ENCODE results near the gene MYO5A.
"Not testable (repeated sequence)": the region's sequence is repeated elsewhere in the genome, so short reads cannot be mapped to it uniquely, and the experiment has no call there.

Gene MYO5A

GRCh38 chr15:52503788-52504496 lies 24.7 kb downstream of the MYO5A start:
- DNase-seq, result no peak

DNA sequence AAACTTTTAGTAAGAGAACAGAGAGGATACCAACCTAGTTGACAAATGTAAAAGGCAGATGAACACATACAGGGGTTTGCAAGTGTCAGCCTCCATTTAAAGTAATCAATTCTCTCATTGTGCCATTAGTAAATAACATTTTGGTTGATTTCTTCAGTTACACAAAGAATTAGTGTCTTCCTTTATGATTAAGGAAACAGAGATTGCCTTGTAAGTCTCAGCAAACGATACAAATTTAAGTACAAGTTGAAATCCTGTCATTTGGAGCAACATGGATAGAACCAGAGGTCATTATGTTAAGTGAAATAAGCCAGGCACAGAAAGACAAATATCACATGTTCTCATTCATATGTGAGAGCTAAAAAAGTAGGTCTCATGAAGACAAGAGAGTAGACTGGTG lies 26.1 kb downstream of the MYO5A start:
- no peak for DNase-seq

DNA sequence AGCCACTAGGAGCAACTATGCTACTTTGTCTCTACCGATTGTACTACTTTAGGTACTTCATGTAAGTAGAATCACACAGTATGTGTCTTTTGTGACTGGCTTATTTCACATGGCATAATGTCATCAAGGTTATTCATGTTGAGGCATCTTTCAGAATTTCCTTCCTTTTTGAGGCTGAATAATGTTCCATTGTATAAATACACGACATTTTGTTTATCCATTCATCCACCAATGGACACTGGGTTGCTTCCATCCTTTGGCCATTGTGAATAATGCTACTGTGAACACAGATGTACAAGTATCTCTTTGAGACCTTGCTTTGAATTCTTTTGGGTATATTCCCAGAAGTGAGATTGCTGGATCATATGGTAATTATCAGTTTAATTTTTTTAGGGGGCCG lies 29.2 kb downstream of the MYO5A start:
- no peak for DNase-seq

GRCh38 chr15:52498706-52499105 lies 30.0 kb downstream of the MYO5A start:
- DNase-seq, result no peak

DNA sequence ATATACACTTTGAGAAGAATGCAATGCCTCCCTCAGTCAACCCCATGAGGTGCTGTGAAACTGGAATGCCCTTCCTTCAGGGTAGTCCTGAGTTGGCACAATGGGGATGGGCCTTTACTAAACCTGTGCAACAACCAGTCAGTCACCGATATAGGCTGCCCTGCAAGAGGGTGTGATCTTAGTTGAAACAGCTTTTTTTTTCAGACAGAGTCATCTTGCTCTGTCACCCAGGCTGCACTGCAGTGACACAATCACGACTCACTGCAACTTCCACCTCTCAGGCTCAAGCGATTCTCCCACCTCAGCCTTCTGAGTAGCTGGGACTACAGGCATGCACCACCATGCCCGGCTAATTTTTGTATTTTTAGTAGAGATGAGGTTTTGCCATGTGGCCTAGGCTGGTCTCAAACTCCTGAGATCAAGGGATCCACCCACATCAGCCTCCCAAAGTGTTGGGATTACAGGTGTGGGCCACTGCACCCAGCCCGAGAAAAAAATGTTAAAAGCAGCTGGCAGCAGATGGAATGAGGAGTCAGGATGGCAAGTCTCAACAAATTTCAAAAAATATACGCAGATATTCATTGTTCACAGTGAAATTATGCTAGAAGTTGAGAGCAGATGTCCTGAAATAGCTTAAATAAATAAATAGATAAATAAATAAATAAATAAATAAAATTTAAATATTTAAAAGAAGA lies 31.8 kb downstream of the MYO5A start:
- DNase-seq, result no peak

DNA sequence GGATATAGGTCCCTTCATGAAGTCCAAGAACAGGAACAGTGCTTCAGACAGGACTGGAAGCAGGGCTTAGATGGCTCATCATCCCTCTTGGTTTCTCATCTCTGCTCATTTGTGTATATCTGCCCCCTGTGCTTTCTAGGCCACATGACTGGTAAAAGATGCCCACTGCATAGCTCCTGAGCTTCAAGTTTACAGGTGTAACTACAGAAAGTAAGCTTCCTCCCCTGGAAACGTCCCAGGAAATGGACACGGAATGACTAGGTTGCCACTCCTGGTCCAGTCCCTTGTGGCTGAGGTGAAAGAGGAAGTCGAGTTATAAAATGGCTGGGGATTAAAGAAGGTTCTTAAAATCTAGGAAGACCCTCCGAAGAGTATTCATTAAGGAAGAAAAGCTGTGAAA lies 32.5 kb downstream of the MYO5A start:
- no peak for DNase-seq

DNA sequence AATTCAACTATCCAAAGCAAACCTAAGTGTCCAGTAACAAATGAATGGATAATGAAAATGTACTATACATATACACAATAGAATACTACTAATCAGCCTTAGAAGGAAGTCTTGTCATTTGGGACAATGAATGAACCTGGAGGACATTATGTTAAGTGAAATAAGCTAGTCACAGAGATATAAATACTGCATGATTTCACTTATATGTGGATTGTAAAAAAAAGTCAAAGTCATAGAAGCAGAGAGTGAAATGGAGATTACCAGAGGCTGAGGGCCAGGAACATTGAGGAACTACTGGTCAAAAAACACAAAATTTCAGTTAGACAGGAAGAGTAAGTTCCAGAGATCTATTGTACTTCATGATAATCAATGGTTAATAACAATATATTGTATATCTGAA lies 33.6 kb downstream of the MYO5A start:
- no peak for DNase-seq

DNA sequence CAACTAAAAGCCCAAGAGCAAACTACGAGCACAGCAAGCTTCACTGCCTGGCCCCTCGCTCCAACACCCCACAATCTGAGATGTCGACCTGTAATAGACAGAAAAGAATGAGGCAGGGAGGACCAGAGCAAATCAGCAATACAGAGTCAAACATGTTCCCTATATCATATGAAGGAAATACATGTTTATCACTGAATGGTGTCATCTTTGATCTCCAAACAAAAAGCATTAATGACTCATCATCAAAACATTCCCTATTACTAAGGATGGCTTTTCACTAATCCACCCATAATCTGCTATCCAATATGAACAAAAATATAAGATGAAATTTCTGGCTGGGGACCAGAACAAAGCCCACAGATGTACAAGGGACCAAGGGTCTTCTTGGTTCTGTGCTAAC lies 34.7 kb downstream of the MYO5A start:
- no peak for DNase-seq

DNA sequence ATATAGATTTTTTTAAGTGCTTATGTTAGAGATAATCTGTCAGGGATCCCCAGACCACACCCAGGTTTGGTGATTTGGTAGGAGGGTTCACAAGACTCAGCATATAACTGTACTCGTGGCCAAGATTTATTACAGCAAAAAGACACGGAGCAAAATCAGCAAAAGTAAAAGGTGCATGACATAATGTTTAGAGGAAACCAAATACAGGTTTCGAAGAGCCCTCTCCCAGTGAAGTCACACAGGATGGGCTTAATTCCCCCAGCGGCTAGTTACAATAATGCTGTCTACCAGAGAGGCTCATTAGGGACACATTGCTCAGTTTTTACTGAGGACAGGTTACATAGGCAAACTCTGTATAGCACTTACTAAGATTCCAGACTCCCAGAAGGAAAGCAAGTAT lies 36.5 kb downstream of the MYO5A start:
- no peak for DNase-seq

- DNase-seq, result no peak
Observed at GRCh38 chr15:52491472-52491871, 37.2 kb downstream of the MYO5A start.

DNA sequence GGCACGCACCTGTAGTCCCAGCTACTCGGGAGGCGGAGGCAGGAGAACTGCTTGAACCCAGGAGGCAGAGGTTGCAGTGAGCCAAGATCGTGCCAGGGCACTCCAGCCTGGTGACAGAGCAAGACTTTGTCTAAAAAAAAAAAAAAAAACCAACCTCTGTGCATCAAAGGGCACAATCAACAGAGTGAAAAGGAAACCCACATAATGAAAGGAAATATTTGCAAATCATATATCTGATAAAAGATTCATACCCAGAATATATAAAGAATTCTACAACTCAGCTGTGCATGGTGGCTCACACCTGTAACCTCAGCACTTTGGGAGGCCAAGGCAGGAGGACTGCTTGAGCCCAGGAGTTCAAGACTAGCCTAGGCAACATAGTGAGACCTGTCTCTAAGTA lies 39.2 kb downstream of the MYO5A start:
- not testable (repeated sequence) for DNase-seq

DNA sequence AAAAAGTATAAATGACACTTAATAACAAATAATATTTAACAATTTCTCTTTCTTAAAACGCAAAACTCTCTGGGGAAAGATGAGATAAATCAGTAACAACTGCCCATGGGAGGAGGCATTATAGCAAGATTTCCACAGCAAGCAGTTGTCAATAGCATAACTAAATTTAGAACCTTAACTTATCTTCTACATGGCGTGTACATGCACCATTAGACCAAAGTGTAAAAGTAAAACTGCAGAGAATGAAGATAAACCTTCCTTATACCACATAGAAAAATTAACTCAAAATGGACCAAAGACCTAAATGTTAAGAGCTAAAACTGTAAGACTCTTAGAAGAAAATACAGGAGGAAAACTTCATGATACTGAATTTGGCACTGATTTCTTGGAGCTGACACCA lies 39.9 kb downstream of the MYO5A start:
- DNase-seq, result no peak

- DNase-seq, result no peak
Observed at GRCh38 chr15:52486003-52486996, 42.4 kb downstream of the MYO5A start.

- DNase-seq, result no peak
Observed at GRCh38 chr15:52485290-52485689, 43.4 kb downstream of the MYO5A start.

DNA sequence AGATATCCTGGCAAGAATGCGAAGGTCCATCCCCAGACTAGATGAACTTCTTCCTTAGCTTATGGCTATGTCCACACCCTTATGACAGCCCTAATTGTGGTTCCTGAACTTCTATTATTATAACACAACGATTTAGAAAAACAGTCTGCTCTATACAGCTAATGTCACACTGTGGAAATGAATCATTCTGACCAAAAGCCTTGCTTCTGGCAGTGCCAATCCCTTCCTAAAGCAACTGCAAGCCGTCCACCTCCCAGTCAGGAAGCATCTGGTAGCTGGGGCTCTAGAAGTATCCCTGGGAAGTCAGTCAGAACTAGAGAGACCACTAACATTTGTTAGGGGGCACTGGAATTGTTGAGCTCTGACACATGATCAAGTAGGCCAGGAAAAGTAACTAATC lies 45.0 kb downstream of the MYO5A start:
- no peak for DNase-seq

- no peak for DNase-seq
Observed at GRCh38 chr15:52481915-52482314, 46.8 kb downstream of the MYO5A start.

DNA sequence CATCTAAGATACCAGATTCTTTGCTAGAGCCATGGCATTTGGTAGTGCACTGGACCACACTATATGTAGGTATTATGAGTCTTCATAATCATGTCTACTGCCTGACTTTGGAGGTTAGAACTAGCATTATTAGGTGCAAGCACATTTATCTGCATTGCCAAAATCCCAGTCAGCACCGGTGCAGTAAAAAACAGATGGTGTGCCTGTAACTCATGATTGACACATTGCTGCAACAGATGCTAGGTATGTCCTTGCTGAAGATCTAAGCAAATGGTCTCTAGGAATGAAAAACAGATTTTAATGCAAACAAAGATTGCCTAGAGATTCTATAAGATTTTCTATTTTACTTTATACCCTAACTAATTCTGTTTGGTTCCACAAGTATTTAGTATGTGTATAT lies 47.7 kb downstream of the MYO5A start:
- DNase-seq, result no peak

GRCh38 chr15:52466716-52467115 lies 62.0 kb downstream of the MYO5A start:
- no peak for DNase-seq

GRCh38 chr15:52466134-52466701 lies 62.5 kb downstream of the MYO5A start:
- no peak for DNase-seq

DNA sequence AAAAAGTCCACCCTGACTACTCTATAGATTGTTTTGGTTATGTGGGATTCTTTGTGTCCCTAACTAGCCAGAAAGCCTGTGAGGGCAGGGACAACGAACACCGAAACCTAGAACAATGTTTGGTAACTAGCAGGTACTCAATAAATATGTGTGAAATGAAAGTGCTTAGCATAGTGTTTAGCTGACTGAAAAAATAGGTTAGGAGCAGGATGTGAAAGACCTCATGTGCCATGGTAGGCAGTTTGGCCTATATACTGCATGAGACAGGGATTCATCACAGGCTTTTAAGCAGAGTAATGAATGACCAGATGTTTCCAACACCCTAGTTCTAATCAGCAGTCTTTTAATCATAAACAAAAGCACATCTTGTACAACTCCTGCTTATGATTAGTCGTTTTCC lies 64.2 kb downstream of the MYO5A start:
- no peak for DNase-seq

DNA sequence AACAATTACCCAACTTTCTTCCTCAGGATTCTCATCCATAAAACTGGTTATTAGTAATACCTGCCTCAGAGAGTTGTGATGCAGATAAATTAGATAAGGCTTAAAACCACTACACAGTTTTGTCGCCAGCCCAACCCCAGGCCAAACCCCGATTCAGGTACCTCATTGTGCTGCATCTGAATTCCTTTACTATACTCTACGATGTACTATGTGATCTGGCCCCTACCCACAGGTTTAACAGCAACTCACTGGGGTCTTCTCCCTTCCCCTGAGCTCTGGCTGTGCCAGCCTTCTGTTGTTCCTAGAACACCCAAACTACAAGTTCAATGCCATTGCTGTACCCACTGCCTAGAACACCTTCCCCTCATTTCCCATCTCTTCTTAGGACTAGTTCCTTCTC lies 64.6 kb downstream of the MYO5A start:
- no peak for DNase-seq

DNA sequence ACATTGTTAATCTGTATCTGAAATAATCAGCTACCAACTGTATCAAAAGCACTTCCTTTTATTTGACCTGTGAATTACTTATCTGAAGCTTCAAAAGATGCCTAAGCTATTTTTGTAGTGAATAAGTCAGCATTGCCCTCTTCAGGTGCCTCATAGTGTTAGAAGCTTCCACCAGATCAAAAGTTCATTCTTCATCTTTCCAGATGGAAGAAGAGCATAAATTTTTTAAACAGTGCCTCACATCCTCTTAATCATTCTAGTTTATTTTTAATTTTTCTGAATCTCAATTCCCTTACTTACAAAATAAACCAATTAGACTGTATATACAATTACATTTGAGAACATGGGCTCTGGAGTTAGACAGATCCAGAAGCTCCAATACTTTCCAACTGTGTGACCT lies 65.0 kb downstream of the MYO5A start:
- DNase-seq, result no peak

- DNase-seq, result no peak
Observed at GRCh38 chr15:52462806-52463360, 65.8 kb downstream of the MYO5A start.

All from cortex of kidney (tissue), 1 donor.